NCI-H1436 treated with DMSO at 0.1 percent for 48 hours (cell line): ENCODE data around the gene LCORL.
"Not testable (repeated sequence)": the region's sequence is repeated elsewhere in the genome, so short reads cannot be mapped to it uniquely, and the experiment has no call there.

Source experiments
- DNase-seq: peaks from one replicate; lab custom pipeline; 2025; lab: John Stamatoyannopoulos, UW

The LCORL gene

DNA sequence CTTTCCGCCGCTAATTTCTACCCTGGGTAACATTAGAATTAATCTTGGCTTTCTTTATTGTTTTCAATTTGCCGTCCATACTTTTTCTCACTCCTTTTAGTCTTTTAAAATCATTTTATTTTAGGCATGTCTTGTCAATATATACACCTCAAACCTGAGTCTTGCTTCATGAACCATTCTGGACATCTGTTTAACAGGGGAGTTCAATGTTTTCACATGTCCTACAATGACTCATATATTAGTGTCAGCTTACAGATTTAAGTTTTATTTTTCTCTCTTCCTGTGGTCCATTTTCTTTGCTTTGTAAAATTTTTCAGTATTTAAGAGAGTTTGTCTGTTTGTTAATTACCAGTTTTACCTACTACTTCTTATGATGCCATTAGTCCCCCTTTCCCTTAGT is 89.5 kb downstream of the LCORL start:
- DNase-seq: no peak

DNA sequence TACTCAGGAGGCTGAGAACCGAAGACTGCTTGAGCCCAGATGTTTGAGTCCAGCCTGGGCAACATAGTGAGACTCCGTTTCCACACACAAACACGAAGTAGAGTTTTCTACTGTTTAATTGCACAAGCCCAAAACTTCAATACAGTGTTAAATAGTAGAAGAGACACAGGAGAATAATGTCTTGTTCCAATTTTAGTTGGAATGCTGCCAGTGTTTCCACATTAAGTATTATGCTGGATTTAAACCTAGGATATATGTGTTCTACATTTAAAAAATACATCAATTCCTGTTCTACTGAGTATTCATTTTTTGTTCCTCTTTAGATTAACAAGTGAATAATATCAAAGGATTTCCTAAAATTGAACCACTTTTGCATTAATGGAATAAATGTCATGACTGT is 91.3 kb downstream of the LCORL start:
- DNase-seq: no peak

DNA sequence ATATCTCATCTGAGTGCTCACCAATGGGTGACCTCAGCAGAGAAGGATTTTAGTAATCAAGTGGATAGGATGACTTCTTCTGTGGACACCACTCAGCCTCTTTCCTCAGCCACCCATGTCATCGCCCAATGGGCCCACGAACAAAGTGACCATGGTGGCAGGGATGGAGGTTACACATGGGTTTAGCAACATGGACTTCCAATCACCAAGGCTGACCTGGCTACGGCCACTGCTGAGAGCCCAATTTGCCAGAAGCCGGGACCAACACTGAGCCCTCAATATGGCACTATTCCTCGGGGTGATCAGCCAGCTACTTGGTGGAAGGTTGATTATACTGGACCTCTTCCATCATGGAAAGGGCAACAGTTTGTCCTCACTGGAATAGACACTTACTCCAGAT is 97.4 kb downstream of the LCORL start:
- DNase-seq: no peak

DNA sequence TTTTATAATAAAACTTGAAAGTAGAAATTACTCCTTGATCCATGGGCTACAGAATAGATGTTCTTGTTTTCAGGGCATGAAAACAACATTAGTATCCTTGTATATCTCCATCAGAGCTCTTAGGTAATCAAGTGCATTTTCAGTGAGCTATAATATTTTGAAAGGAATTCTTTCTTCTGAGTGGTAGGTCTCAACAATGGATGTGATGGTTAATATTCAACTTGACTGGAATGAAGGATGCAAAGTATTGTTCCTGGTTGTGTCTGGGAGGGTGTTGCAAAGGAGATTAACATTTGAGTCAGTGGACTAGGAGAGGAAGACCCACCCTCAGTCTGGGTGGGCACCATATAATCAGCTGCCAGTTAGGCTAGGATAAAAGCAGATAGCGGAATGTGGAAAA is 100.1 kb downstream of the LCORL start:
- no peak for DNase-seq

DNA sequence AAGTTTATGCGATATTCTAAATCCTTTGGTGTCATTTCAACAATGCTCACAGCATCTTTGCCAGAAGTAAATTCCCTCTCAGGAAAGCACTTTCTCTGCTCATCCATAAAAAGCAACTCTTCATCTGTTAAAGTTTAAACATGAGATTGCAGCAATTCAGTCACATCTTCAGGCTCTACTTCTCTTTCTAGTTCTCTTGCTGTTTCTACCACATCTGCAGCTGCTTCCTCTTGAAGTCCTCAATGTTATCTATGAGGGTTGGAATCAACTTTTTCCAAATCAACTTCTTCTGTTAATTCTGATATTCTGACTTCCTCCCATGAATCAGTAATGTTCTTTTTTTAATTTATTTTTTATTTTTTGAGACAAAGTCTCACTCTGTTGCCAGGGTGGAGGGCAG is 100.9 kb downstream of the LCORL start:
- DNase-seq: no peak

DNA sequence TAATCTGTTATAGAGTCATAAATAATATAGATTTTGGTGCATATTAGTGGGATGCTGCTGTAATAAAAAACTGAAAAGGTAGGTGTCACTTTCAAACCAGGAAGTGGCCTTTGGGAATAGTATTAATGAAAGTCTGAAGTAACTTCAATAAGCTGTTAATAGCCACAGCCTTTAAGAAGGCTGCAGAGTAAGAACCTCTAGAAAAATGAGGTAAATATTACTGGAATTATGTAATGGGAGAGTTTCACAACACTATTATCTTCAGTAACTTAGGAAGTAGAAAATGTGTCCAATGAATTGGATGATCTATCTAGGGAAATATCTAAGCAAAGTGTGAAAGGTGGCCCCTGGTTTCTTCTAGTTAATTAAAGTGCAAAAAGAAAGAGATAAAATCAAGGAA is 106.1 kb downstream of the LCORL start:
- DNase-seq: no peak

DNA sequence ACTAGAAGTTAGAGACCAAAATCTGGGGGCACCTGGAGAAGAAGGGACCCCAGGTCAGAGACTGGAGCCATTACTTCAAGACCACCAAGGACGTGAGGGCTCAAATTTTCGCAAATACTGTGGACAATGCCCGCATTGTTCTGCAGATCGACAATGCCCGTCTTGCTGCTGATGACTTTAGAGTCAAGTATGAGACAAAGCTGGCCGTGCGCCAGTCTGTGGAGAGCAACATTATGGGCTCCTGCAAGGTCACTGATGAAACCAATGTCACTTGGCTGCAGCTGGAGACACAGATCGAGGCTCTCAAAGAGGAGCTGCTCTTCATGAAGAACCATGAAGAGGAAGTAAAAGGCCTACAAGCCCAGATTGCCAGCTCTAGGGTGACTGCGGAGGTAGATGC is 109.5 kb downstream of the LCORL start:
- DNase-seq: no peak

DNA sequence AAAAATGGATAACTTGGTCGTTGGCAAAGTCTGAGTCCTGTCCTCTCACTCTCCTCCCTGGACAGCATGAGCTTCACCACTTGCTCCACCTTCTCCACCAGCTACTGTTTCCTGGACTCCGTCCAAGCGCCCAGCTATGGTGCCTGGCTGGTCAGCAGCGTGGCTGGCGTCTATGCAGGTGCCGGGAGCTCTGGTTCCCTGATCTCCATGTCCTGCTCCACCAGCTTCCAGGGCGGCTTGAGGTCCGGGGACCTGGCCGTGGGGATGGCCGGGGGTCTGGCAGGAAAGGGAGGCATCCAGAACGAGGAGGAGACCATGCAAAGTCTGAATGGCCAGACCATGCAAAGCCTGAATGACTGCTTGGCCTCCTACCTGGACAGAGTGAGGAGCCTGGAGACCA is 109.9 kb downstream of the LCORL start:
- no peak for DNase-seq

DNA sequence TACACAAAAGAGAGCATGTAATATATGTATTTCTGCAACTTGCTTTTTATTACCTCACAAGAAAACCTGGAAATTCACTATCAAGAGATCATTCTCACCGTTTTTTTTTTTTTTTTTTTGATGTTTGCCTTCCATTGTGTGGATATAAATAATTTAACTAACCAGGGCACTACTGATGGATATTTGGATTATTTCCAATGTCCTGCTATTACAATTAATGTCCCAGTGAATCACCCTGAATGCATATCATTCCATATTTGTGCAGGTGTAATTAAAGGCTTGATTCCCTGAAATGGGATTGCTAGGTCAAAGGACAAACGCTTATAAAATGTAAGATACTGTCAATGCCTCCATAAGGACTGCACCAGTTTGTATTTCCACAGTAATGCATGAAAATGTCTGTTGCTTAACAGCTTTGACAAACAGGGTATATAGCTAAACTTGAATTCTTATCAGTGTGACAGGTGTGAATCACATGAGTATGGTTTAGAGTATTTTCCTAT is 123.0 kb downstream of the LCORL start:
- no peak for DNase-seq

DNA sequence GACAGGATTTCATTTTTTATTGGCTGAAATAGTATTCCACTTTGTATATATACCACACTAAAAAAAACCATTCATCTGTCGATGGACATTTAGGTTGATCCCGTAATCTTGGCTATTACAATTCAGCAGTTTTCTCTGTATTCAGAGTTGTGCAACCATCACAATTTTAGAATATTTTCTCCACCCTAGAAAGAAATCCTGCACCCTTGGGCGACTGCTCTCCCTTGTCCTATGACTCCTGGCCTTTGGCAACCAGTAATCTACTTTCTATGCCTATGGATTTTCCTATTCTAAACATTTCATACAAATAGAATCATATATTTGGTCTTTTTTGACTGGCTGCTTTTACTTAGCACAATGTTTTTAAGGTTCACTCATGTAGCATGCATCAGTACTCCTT is 126.1 kb downstream of the LCORL start:
- DNase-seq: no peak

DNA sequence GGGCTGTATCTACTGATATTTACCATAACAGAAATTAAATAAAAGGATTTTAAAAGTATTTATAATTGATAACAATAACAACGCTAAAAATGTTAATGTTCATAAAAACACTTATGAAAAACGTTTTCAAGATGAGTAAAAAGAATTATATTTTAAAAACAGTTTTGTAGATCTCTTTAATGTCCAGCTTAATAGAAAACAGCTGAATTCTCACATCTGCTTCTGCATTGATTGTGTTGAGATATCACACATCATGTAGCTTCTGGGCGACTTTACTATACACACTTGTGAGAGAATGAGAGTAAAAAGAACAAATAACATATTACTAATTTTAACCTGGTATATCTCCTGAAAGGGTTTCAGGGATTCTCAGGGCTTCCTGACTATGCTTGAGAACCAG is 127.1 kb downstream of the LCORL start:
- no peak for DNase-seq

DNA sequence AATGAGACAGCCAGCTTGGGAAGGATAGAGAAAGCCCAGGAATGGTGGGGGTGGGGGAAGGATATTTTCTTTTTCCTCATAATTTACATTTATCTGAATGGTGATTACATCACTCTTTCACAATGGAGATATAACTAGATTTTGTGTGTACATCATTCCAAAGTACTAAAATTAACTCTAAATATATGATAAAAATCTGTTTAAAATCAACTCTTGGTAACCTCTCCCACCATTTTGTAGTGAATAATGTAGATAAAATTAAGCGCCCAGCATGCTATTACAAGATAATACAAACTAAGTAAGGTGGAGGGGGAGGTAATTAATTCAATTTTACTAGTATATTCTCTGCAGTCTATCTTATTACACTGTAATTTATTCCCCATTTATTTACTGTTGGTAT is 131.9 kb downstream of the LCORL start:
- no peak for DNase-seq

DNA sequence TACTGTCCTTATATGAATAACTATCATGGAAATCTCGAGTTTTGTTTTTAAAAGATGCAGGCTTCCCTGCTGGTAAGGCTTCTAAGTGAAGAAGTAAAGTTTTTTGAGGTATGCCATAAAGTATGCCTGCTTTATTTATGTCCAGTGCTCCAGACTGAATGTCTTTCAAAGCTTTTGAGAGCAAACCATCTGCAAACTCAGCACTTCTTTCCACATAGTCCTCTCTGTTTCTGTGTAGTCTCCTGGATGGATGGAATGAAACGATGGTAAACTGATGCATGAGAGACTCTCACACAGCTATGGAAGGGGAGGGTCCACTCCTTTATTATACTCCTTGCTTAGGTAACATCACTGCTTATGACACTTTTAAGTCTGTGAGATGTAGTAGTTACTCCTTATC is 137.0 kb downstream of the LCORL start:
- no peak for DNase-seq

DNA sequence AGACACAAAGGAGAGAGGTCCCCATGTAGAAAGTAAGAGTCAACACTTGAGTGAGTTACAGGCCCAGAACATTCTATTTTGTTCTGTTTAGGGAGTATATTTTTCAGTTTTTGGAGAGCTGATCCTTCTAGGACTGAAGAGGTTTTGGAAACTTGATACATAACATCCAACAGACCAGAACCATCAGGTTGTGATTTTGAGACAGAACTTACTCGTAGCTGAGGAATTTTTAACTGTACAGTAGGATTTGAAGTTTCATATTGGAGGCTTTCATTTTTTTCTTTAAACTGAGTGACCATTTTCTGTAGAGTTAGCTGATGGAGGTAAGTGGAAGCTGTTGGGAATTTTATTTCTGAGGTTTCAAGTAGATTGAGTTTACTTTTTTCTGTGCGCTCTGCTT is 137.5 kb downstream of the LCORL start:
- DNase-seq: no peak

DNA sequence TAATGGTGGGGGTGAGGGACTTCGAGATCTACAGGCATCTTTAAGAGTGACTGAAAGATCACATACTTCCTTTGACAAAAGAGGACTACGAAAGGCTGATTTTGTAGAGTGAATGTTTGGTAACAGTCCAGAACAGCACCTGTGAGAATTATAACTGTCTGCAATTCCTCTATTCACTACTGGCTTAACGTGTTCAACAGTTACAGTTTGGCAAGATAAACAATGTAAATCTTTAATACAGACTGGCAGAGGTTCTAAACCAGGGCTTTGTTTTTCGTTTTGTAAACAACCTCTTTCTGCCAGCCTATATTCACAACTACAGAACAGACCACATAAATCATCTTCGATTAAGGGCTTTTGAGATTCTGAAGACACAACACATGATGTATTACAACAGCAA is 143.9 kb downstream of the LCORL start:
- no peak for DNase-seq

DNA sequence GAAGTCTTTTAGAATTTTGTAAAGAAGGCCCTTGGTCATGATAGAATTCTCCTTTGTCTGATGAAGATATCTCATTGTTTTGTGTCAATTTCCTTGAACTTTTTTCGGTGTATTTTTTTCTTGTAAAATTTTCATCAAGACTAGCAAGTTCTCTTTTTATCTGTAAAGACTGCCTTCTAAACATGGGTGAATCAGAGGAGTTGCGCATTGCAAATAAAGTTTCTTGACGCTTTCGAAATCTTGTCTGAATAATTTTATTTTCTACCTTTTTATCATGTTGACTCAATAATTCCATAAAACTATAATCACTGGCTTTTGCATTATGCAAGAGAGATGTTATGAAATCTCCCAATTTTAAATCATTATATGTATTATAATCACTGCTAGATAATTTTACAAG is 144.6 kb downstream of the LCORL start:
- no peak for DNase-seq

DNA sequence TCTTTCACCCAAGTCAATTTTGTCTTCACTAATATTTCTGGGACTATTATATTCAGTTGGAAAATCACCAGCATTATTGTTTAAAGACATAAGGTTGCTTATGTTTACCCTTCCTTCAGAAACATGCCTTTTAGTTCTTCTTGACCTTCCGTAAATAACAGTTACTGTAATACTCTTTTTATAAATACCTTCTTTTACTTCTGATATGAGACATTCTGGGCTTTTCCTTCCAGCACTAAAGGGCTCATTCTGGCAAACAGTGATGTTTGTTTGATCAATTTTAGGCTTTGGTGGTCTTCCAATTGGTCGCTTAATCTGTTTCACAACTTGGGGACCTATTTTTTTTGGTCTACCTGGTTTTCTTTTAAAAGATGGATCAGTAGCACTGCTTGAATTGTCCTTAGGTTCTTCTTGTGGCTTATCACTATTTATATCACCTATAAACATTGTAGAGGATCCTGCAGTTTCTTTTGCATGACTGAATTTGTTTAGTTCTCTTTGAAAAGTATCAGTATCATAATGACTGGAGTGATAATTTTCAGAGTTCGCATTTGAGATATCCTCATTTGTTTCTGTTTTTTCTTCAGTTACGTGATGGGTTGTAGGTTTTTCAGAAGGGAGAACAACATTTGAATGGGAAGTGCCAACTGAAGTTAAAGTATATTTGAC is 146.0 kb downstream of the LCORL start:
- DNase-seq: no peak

DNA sequence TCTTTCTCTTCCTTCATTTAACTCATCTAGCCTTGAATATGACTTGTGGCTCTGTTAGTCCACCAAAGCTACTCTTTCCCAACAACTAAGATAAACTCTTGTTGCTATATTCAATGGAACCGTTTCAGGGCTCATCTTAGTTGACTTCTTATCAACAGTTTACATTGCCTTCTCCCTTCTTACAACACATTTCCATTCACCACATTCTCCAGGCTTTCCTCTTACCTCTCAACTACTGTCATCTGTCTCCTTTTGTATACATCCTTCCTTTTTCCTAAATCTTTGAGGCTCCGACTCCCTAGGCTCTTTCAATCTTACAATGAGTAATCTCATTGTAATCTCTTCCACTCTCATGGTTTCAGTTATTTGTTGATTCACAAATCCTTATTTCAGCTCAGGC is 152.2 kb downstream of the LCORL start:
- DNase-seq: no peak

DNA sequence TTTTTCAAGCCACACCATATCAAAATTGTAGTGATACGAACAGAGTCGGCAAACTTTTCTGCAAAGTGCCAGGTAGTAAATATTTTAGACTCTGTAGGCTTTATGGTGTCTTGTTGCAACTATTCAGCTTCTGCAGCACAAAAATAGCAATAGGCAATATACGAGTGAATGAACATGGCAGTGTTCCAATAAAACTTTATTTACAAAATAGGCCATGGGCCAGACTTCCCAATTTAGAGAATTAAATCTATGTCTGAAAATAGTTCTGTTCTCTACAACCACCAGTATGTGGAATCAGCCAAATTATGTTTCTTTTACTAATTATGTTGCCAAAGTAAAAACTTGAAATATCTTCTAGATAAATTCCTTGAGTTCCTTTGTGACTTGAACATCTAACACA is 154.3 kb downstream of the LCORL start:
- DNase-seq: no peak

DNA sequence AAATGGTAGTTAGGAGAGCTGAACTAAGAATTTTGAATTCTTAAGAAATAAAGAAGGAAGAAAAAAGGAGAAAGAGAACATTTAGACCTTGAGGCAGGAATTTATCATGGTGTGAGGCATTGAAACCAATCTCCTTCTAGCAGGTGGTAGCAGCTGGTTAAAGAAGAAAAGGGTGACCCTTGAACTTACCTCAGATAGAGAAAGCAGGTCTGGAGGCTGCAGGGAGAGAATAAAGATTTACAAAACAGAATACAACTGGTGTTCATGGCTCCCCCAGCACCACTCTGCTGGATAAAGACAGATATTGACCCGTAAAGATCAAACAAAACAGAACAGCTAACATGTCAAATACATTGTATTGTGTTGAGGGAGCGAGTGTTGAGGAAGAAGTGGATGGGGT is 154.7 kb downstream of the LCORL start:
- no peak for DNase-seq

DNA sequence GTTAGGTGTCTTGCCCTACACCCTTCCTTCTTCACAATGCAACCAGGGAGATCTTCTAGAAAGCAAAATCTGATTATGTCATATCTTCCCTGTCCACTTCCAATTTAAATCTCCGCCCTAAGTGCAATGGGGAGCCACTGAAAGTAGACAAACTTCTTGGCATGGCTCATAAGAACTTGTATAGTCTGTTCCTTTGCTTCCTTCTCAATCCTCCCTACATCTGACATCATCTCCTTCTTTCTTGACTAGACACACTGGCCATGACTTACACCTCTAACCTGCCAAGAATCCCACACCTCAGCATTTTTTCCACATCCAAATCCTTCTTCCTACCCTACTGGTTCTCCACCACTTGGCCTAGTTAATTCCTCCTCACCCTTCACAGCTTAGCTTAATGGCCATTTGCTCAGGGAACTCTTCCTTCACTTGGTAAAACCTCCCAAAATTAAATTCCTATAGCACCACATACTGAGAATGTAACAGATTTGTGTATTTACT is 155.6 kb downstream of the LCORL start:
- no peak for DNase-seq

DNA sequence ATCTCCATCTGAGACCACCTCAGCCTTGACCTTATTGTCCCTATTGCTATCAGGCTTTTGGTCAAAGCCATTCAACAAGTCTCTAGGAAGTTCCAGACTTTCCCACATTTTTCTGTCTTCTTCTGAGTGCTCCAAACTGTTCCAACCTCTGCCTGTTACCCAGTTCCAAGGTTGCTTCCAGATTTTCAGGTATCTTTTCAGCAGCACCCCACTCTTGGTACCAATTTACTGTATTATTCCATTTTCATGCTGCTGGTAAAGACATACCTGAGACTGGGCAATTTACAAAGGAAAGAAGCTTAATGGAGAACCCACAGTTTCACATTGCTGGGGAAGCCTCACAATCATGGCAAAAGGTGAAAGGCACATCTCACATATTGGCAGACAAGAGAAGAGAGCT is 159.6 kb downstream of the LCORL start:
- not testable (repeated sequence) for DNase-seq

DNA sequence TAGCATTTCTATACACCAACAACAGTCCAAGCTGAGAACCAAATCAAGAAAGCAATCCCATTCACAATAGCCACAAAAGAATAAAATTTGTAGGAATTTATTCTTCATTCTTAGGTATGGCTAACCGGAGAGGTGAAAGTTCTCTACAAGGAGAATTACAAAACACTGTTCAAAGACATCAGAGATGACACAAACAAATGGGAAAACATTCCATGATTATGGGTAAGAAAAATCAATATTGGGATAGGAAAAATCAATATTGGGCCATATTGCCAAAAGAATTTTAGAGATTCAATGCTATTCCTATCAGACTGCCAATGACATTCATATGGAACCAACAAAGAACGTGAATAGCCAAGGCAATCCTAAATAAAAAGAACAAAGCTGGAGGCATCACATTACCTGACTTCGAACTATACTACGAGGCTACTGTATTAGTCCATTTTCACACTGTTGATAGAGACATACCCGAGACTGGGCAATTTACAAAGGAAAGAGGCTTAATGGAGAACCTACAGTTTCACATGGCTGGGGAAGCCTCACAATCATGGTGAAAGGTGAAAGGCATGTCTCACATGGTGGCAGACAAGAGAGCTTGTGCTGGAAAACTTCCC is 161.7 kb downstream of the LCORL start:
- DNase-seq: no peak

DNA sequence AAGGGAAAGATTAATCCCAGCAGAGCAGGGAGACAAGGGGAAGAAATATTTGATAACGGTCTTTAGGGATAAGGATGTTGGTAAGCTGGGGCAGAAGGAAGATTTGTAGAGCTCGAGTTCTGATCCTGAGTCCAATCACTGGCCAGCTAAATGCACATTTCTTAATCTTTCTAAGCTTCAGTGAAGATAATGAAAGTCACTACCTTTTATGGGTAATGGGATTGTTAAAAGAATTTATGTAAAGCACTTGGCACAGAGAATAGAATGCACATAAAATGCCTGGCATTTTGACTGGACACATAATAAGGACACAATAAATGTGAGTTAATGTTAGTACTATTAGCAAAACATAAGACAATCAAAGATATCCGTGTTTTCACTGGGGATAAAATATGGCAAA is 167.5 kb downstream of the LCORL start:
- no peak for DNase-seq
